Liver (tissue), 3 donors: ENCODE measurements around the gene RARB.

Experiments used
- ATF3 ChIP-seq: IDR thresholded peaks from 2 replicates; pipeline ENCODE4 v1.6.1; 2016; ENCODE audit warnings: antibody characterized with exemption
- FOXA1 ChIP-seq: IDR thresholded peaks from 2 replicates; pipeline ENCODE4 v1.6.1; 2016; ENCODE audit warnings: antibody characterized with exemption
- JUND ChIP-seq, 2 donors: IDR thresholded peaks; 2 replicates each; pipeline ENCODE4 v1.6.1; 2016; ENCODE audit warnings: antibody characterized with exemption in 2 of 2
- RAD21 ChIP-seq, 2 donors: IDR thresholded peaks; 2 replicates each; pipeline ENCODE4 v1.6.1; 2016; ENCODE audit warnings: antibody characterized with exemption in 2 of 2, mild to moderate bottlenecking in 2 of 2
- SP1 ChIP-seq: IDR thresholded peaks from 2 replicates; pipeline ENCODE4 v1.6.1; 2018; ENCODE audit warnings: antibody characterized with exemption, mild to moderate bottlenecking
- TAF1 ChIP-seq: conservative IDR thresholded peaks from 2 replicates; pipeline ENCODE4 v1.6.1; 2016; ENCODE audit warnings: antibody characterized with exemption, mild to moderate bottlenecking
- ZBTB33 ChIP-seq: IDR thresholded peaks from 2 replicates; pipeline ENCODE4 v1.6.1; 2016; ENCODE audit warnings: antibody characterized with exemption
- TF ChIP-seq, protein P1 (sequence below): fragments of 150-350 bp; IDR thresholded peaks from 2 replicates; pipeline ENCODE4 v1.5.1; 2017; ENCODE audit warnings: improper control_type of control experiment, low read depth, low read length; ENCODE audit not compliant: missing input control
- donor health status: healthy.
- donor health status: healthy.

- TF ChIP-seq, protein P1, sequence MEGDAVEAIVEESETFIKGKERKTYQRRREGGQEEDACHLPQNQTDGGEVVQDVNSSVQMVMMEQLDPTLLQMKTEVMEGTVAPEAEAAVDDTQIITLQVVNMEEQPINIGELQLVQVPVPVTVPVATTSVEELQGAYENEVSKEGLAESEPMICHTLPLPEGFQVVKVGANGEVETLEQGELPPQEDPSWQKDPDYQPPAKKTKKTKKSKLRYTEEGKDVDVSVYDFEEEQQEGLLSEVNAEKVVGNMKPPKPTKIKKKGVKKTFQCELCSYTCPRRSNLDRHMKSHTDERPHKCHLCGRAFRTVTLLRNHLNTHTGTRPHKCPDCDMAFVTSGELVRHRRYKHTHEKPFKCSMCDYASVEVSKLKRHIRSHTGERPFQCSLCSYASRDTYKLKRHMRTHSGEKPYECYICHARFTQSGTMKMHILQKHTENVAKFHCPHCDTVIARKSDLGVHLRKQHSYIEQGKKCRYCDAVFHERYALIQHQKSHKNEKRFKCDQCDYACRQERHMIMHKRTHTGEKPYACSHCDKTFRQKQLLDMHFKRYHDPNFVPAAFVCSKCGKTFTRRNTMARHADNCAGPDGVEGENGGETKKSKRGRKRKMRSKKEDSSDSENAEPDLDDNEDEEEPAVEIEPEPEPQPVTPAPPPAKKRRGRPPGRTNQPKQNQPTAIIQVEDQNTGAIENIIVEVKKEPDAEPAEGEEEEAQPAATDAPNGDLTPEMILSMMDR = no peak
- TF ChIP-seq RAD21 (IDR thresholded peaks at IDR 0.05) (no peak), JUND (IDR thresholded peaks at IDR 0.05) (no peak), ZBTB33 (no peak), TAF1 (no peak), ATF3 (no peak), FOXA1 (no peak), SP1 (no peak)
These were observed 17.7 kb downstream of the RARB start for GRCh38 chr3:25445731-25446130.
